ENCODE measurements around the gene PCDHGB3. TPM values are rescaled to one million over a fixed set of nuclear protein-coding genes. Genes with fewer than 3 reads are reported as not detected.
"Not testable (repeated sequence)": the region's sequence is repeated elsewhere in the genome, so short reads cannot be mapped to it uniquely, and the experiment has no call there.

PCDHGB3 gene
- total RNA-seq (2021; fragmentation: NEBNext Ultra II Directional; extraction: Animal tissue kit (Norgen Biotek cat#: 25700)): 1 to 10 TPM; 3.9 to 4.5 (median 4.3) TPM
- long read RNA-seq: 0 reads

- TF ChIP-seq, protein P1, sequence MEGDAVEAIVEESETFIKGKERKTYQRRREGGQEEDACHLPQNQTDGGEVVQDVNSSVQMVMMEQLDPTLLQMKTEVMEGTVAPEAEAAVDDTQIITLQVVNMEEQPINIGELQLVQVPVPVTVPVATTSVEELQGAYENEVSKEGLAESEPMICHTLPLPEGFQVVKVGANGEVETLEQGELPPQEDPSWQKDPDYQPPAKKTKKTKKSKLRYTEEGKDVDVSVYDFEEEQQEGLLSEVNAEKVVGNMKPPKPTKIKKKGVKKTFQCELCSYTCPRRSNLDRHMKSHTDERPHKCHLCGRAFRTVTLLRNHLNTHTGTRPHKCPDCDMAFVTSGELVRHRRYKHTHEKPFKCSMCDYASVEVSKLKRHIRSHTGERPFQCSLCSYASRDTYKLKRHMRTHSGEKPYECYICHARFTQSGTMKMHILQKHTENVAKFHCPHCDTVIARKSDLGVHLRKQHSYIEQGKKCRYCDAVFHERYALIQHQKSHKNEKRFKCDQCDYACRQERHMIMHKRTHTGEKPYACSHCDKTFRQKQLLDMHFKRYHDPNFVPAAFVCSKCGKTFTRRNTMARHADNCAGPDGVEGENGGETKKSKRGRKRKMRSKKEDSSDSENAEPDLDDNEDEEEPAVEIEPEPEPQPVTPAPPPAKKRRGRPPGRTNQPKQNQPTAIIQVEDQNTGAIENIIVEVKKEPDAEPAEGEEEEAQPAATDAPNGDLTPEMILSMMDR (IDR thresholded peaks at IDR 0.05): peak; percentile 70
- Mint-ChIP-seq H3K27me3 (ENCODE audit: insufficient read depth) (peaks cover 3% of the 10 kb centered on the region), H3K4me3 (peak within 1 kb of the TSS; percentile 88), H3K27ac (peak within 1 kb of the TSS; percentile 73), H3K9me3 (peaks cover 61% of the 10 kb centered on the region), H3K4me1 (ENCODE audit: low read depth) (peaks cover 20% of the 10 kb centered on the region), H3K36me3 (ENCODE audit: low read depth) (peaks cover 53% of the 10 kb centered on the region)
- peak; percentile 73 for DNase-seq
These were observed at the start of gene PCDHGB3 for GRCh38 chr5:141369994-141370848. TSS of gene PCDHGB3 (plus strand) at chr5:141370242. CDS start at chr5:141370395, 153 bp downstream.

DNA sequence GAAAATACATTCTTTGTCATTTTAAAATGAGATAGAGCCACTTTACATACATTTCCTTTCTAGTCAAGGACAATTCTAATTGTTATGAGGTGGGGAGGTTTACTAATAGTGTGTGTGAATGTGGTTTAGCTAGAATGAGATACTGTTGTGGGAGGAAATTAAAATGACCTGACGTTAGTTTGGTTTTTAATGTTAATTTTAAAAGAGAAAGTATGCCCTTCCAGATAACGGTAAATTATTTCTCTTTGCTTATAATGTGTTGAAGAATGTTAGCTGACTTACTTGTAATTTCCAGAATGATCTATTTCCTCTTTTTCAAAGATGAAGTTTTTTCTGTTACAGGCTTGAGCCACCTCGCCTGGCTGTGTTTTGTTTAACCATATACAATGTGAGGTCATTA lies 47.8 kb upstream of the PCDHGB3 start:
- Mint-ChIP-seq H3K4me1 (ENCODE audit: low read depth) (peaks cover 35% of the 10 kb centered on the region), H3K27ac (no peak overlapping the region), H3K9me3 (peaks cover 46% of the 10 kb centered on the region), H3K36me3 (ENCODE audit: low read depth) (peaks cover 33% of the 10 kb centered on the region), H3K4me3 (no peak overlapping the region), H3K27me3 (ENCODE audit: insufficient read depth) (peaks cover 15% of the 10 kb centered on the region)
- DNase-seq: no peak
- TF ChIP-seq, protein P1 (IDR thresholded peaks at IDR 0.05): no peak

DNA sequence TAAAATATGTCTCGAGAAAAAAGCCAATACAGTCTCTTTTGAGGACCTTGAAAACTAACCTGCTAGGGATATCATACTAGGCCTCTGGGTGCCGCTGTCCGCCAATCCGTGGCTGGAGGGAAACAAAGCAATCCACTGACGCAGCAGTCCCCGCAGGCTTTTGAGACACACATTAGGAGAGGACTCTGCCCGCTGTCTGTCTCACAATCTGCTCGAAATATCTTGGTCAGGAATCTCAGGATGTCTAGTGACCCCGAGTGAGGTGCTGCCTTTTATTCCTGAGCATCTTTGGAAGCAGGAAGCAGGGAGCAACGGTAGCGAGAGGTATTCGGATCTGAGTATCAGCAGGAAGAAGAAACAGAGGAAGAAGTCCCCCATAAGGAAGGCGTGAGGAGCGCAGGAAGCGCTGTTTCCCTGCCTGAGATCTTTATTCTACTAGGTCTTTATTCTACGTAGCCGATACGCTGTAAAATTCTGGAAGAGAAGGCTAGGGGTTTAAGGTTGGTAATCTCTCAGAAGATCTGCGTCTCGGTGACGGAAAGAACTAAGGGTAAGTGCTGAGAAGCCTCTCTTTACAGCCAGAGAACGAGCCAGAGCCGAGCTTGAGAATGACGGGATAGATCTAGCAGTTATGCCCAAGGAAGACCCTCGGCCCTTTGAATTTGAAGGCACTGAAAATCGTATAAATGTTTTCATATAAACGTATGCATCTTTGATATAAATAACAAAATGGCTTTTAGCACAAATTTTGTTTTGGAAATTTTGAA lies 43.8 kb upstream of the PCDHGB3 start:
- no peaks in the 10 kb centered on the region for H3K27me3 Mint-ChIP-seq (ENCODE audit: insufficient read depth)
- DNase-seq: peak; percentile 82
- H3K27ac Mint-ChIP-seq: peak overlapping the region; percentile 92
- H3K36me3 Mint-ChIP-seq (ENCODE audit: low read depth): peaks cover 6% of the 10 kb centered on the region
- peak overlapping the region; percentile 94 for H3K4me3 Mint-ChIP-seq
- peaks cover 13% of the 10 kb centered on the region; the same call in 1 of the 2 replicates for H3K9me3 Mint-ChIP-seq
- TF ChIP-seq, protein P1 (IDR thresholded peaks at IDR 0.05): peak; percentile 80
- H3K4me1 Mint-ChIP-seq (ENCODE audit: low read depth): peaks cover 17% of the 10 kb centered on the region

DNA sequence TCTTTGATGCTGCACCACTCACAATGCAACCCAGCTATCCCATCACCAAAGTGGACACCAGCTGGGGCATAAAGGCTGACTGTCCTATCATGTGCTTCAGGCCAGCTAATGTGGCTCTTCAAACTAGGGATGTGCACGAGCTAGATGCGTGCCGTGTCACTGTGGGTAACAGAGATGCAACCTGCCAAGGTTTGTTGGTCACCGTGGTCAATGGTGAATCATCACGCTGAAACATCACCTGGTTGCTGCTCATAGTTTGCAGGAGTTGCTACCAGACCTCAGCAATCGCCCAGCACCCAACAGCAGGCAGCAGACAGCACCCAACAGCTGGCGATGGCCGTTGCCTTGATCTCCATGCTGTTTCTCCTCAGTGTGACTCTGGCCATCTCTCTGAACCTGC lies 41.8 kb upstream of the PCDHGB3 start:
- no peak for DNase-seq
- H3K4me1 Mint-ChIP-seq (ENCODE audit: low read depth): peaks cover 17% of the 10 kb centered on the region
- H3K9me3 Mint-ChIP-seq: peaks cover 21% of the 10 kb centered on the region
- H3K36me3 Mint-ChIP-seq (ENCODE audit: low read depth): peaks cover 15% of the 10 kb centered on the region
- no peaks in the 10 kb centered on the region for H3K27me3 Mint-ChIP-seq (ENCODE audit: insufficient read depth)
- no peak overlapping the region for H3K4me3 Mint-ChIP-seq
- no peak overlapping the region for H3K27ac Mint-ChIP-seq
- TF ChIP-seq, protein P1 (IDR thresholded peaks at IDR 0.05): no peak

DNA sequence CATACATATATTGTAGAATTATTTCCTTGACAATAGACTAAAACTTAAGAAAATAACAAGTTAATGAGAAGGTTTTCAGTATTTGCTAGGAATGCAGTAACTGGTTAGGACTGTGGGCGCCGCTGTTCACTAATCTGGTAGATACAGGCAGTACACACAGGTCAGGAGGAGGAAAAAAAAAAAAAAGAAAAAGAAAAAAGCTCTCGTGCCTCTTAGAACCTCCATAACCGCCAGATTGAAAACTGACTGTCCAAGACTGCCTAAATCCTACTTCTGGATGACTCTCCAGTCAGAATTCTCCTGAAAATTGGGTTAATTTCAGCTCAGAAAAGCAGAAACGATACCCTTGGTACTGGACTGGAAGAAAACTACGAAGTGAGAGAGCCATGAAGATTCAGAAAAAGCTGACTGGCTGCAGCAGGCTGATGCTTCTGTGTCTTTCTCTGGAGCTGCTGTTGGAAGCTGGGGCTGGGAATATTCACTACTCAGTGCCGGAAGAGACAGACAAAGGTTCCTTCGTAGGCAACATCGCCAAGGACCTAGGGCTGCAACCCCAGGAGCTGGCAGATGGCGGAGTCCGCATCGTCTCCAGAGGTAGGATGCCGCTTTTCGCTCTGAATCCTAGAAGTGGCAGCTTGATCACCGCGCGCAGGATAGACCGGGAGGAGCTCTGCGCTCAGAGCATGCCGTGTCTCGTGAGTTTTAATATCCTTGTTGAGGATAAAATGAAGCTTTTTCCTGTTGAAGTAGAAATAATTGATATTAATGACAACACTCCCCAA lies 39.6 kb upstream of the PCDHGB3 start, which contains the start of gene PCDHGA1:
PCDHGA1 (plus strand) TSS at position 216 of the 782 bp plus-strand sequence.
- Mint-ChIP-seq H3K4me1 (ENCODE audit: low read depth) (peaks cover 30% of the 10 kb centered on the region), H3K27me3 (ENCODE audit: insufficient read depth) (peaks cover 2% of the 10 kb centered on the region; the same call in 1 of the 2 replicates), H3K27ac (no peak within 1 kb of the TSS), H3K4me3 (peak within 1 kb of the TSS; percentile 69), H3K36me3 (ENCODE audit: low read depth) (peaks cover 15% of the 10 kb centered on the region), H3K9me3 (peaks cover 23% of the 10 kb centered on the region)
- DNase-seq: peak; percentile 52
- TF ChIP-seq, protein P1 (IDR thresholded peaks at IDR 0.05): peak; percentile 80

DNA sequence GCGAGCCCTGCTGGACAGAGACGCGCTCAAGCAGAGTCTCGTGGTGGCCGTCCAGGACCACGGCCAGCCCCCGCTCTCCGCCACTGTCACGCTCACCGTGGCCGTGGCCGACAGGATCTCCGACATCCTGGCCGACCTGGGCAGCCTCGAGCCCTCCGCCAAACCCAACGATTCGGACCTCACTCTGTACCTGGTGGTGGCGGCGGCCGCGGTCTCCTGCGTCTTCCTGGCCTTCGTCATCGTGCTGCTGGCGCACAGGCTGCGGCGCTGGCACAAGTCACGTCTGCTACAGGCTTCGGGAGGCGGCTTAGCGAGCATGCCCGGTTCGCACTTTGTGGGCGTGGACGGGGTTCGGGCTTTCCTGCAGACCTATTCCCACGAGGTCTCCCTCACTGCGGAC lies 37.5 kb upstream of the PCDHGB3 start:
- Mint-ChIP-seq H3K36me3 (ENCODE audit: low read depth) (peaks cover 15% of the 10 kb centered on the region), H3K4me1 (ENCODE audit: low read depth) (peaks cover 13% of the 10 kb centered on the region), H3K9me3 (peaks cover 23% of the 10 kb centered on the region)
- H3K4me3 Mint-ChIP-seq; H3K27me3 Mint-ChIP-seq (ENCODE audit: insufficient read depth); H3K27ac Mint-ChIP-seq; DNase-seq: not testable (repeated sequence)

Measured in HFFc6 (cell line).